NCI-H524 (cell line): Measurements from ENCODE around the gene TP53I13.
"Not testable (repeated sequence)": the region's sequence is repeated elsewhere in the genome, so short reads cannot be mapped to it uniquely, and the experiment has no call there.

Experiments
- DNase-seq, 2 experiments: peaks; one replicate each; lab custom pipeline; 2025; lab: John Stamatoyannopoulos, UW

The TP53I13 gene, protein sequence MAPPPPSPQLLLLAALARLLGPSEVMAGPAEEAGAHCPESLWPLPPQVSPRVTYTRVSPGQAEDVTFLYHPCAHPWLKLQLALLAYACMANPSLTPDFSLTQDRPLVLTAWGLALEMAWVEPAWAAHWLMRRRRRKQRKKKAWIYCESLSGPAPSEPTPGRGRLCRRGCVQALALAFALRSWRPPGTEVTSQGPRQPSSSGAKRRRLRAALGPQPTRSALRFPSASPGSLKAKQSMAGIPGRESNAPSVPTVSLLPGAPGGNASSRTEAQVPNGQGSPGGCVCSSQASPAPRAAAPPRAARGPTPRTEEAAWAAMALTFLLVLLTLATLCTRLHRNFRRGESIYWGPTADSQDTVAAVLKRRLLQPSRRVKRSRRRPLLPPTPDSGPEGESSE

GRCh38 chr17:29568331-29569244, at the start of gene TP53I13:
Gene TP53I13 (plus strand): TSS chr17:29568701. CDS start chr17:29568759, 58 bp downstream.
- DNase-seq = peak; percentile 92 to 96

DNA sequence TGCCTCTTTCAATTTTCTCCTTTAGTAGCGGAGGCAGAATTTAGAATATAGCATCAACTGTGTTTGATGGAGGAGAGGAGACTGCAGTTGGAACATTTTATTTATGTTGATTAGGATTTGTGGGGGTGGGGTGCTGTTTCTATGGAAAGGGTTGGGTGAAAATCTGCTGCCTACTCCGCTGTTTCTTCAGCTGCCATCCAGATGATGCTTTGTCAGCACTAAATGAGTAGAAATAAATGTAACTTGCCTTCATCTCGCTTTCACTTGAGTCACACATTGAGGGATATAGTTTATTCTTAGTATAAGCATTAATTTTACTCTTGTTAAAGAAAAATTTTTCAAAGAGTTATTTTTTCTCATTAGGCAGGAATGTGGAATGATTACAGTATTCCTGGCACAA, 43.8 kb upstream of the TP53I13 start:
- no peak for DNase-seq

GRCh38 chr17:29526322-29526721, 42.2 kb upstream of the TP53I13 start:
- DNase-seq = no peak

DNA sequence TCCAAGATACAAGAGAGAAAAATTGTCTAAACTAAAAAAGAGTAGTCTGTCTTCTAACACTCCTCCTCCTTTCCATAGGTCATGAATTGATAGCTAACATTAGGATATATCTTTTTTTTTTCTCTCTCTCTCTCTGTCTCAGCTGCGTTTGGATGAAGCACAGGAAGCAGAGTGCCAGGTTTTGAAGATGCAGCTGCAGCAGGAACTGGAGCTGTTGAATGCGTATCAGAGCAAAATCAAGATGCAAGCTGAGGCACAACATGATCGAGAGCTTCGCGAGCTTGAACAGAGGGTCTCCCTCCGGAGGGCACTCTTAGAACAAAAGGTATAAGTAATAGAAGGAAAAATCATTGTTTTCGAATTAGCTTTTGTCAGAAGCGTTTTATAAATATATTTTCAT, 34.5 kb upstream of the TP53I13 start:
- DNase-seq = no peak

GRCh38 chr17:29544066-29544465, 24.4 kb upstream of the TP53I13 start:
- no peak for DNase-seq

GRCh38 chr17:29546085-29546484, 22.4 kb upstream of the TP53I13 start:
- no peak for DNase-seq

GRCh38 chr17:29546830-29547229, 21.7 kb upstream of the TP53I13 start:
- DNase-seq = no peak

- no peak for DNase-seq
Observed at GRCh38 chr17:29549177-29549923, 19.2 kb upstream of the TP53I13 start.

- DNase-seq = no peak
Observed at GRCh38 chr17:29555840-29556239, 12.7 kb upstream of the TP53I13 start.

- no peak for DNase-seq
Observed at GRCh38 chr17:29557085-29557738, 11.3 kb upstream of the TP53I13 start.

DNA sequence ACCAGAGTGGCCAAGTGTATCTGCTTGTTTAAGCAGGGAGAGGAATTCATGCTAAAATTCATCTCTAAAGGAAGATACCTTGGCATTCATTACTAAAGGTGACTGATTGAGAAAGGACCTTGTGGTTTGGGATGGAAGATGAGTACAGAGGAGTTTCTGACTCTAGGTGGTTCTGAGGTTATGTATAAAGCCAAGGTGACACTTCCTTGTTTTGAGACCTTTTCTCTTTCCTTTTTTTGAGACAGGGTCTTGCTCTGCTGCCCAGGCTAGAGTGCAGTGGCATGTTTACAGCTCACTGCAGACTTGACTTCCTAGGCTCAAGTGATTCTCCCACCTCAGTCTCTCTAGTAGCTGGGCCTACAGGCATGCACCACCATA, 10.8 kb upstream of the TP53I13 start:
- no peak for DNase-seq

GRCh38 chr17:29558139-29558538, 10.4 kb upstream of the TP53I13 start:
- not testable (repeated sequence) for DNase-seq

DNA sequence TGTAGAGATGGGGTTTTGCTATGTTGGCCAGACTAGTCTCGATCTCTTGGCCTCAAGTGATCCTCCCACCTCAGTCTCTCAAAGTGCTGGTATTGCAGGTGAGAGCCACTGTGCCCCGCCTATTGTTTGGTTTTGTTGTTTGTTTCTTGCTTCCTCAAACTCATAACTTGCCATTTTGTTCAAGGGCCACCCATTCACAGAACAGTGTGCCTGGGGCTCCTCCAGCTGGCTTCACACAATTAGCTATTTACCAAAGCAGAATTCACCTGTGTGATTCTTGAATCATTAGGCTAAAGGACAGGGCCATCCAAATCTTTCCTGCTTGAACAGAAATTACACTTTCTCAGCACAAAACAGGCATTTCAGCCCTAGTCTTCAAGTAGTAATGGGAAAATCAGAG, 8.9 kb upstream of the TP53I13 start:
- peak in 1 of 2 experiments; percentile 65 for DNase-seq

GRCh38 chr17:29560316-29560715, 8.2 kb upstream of the TP53I13 start:
- DNase-seq = peak; percentile 99 to 100

- DNase-seq = peak in 1 of 2 experiments; percentile 42
Observed at GRCh38 chr17:29561554-29562517, 6.7 kb upstream of the TP53I13 start.

DNA sequence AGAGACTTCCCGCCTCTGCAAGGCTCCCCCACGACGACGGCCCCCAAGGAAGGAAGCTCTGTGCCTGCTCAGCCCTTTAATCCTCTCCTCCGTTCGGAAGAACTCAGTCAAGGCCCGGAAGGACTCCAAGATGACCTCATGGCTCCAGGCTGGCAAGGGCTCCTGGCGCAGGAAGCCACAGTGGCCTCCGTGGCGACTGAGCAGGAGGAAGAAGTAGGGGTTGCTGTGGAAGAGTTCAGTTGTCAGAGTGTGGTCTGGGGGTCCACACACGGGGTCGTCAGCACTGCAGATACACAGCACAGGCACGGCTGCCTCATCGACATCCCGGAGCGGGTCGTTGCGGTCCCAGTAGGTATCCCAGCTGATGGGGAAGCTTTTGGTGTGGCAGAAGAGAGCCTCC, 5.9 kb upstream of the TP53I13 start:
- DNase-seq = no peak

DNA sequence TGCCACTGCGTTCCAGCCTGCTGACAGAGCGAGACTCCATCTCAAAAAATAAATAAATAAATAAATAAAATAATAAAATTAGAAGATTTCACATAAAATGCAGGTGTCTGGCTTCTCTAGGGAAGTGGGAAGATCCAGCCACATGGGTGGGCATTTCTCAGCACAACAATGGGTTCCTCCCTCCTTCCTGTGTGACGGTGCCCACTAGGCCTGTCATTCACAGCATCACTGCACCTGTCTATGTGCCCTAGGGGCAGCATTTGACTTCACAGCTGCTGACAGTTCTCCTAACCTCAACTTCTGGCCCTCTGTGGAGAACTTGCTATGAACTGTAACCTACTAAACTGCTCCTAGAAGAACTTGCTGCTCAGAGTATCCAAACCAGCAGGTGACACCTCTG, 4.7 kb upstream of the TP53I13 start:
- peak in 1 of 2 experiments; percentile 38 for DNase-seq

DNA sequence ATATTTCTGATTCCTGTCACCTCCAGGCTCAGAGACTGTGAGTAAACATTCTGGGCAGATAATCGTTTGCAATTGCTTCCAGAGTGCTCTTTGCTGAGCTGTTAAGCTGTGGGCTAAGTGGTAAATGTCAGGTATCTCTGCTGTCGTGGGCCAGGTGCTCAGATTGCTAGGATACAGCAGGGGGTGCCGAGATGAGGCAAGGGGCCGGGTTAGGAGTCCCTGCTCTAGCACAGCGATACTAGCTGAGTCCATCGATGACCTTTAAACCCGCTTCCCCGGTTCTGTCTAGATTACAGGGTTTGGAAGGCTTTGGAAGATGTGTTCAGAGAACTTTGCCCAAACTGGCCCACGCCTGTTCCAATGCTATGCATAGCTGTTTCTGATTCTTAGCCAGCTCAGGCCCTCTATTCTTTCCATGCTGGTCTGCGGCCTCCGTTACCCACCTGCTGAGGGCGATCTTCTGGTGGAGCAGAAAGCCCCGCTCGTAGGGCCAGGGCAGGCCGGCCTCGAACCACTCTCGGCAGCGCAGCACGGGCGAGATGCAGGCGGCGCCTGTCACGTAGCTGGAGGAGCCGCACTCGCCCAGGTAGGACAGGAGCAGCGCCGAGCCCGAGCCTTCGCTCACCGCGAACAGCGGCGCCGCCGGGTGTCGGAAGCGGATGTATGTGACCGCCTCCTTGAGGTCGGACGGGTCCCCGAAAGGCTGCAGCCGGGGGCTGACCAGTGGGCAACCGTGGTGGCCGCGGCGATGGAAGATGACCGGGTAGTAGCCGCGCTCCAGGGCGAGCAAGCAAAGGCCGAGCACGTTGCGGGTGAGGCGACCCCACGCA, 2.6 kb upstream of the TP53I13 start:
- DNase-seq = peak; percentile 57 to 79

DNA sequence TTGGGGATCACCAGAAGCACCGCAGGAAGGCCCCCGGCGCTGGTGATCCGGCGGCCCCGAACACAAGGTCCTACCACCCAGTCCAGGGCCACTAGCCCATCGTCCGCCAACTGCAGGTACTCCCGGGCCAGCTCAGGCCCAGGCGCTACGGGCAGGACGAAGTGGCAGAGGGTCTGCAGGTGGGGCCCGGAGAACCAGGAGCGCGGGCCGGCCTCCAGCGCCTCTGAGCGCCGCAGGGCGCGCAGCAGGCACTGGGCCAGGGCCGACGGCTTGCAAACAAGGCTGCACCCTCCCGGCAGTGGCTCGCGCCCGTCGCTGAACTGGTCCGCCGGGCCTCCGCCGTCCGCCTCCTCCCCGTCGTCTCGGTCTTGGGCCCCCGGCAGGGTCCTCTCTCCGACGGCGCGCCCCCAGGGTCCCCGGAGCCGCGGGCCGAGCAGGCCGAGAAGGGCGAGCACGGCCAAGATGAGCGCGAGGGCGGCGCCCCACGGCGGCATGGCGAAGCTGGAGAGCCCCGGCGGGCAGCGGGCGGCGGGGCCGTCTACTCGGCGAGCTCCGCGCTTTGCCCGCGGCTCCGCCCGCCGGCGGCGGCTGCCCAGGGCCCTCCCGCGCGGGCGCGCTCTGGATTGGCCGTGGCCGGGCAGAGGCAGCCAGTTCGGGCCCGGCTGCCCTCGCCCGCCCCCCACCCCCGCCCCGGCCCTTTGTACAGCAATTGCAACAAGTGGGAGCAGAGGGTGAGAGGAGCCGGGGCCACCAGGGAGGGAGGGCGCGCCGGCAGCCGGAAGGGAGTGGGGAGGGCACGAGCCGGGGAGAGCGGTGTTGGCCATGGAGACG, 1.8 kb upstream of the TP53I13 start, which contains the start of gene ABHD15:
TSS of gene ABHD15 (minus strand) at position 565 of the 831 bp plus-strand sequence. CDS start at position 494, 71 bp downstream.
- DNase-seq = peak; percentile 69 to 84
